ENCODE results near the gene STAT1.

The STAT1 gene

GRCh38 chr2:191020742-191021381 lies 6.9 kb upstream of the STAT1 start:
- H3K27ac Mint-ChIP-seq: no peak overlapping the region

GRCh38 chr2:191020221-191020741 lies 6.3 kb upstream of the STAT1 start:
- peaks cover 2 to 3% of the 10 kb centered on the region in 2 donors for H3K9me3 Mint-ChIP-seq
- H3K4me1 Mint-ChIP-seq: peaks cover 2 to 3% of the 10 kb centered on the region in 2 donors
- no peaks in the 10 kb centered on the region for H3K27me3 Mint-ChIP-seq
- H3K27ac Mint-ChIP-seq: no peak overlapping the region
- ATAC-seq (replicated peaks): peak; percentile 82 to 91
- DNase-seq: peak; percentile 93
- no peaks in the 10 kb centered on the region for H3K36me3 Mint-ChIP-seq
- no peak overlapping the region for H3K4me3 Mint-ChIP-seq

More at GRCh38 chr2:191020742-191021381, 6.9 kb upstream of the STAT1 start:
- no peaks in the 10 kb centered on the region for H3K36me3 Mint-ChIP-seq
- H3K9me3 Mint-ChIP-seq: peaks cover under 1% of the 10 kb centered on the region in 2 donors
- peaks cover 3 to 9% of the 10 kb centered on the region in 2 donors for H3K4me1 Mint-ChIP-seq
- peak; percentile 35 for DNase-seq
- no peak overlapping the region for H3K4me3 Mint-ChIP-seq
- peak; percentile 54 to 57 for ATAC-seq (replicated peaks)
- H3K27me3 Mint-ChIP-seq: no peaks in the 10 kb centered on the region

- Mint-ChIP-seq H3K27me3 (no peaks in the 10 kb centered on the region), H3K36me3 (no peaks in the 10 kb centered on the region), H3K27ac (no peak overlapping the region), H3K9me3 (peaks cover 2 to 3% of the 10 kb centered on the region in 2 donors), H3K4me1 (peaks cover 0 to 2% of the 10 kb centered on the region in 2 donors), H3K4me3 (no peak overlapping the region)
- no peak for DNase-seq
- no peak for ATAC-seq (replicated peaks)
Observed at GRCh38 chr2:191019376-191019775, 5.4 kb upstream of the STAT1 start.

GRCh38 chr2:191018643-191019119 lies 4.7 kb upstream of the STAT1 start:
- H3K9me3 Mint-ChIP-seq: peaks cover 2 to 3% of the 10 kb centered on the region in 2 donors
- no peak for DNase-seq
- no peak overlapping the region for H3K27ac Mint-ChIP-seq
- H3K4me1 Mint-ChIP-seq: peaks cover 0 to 2% of the 10 kb centered on the region in 2 donors
- no peak for ATAC-seq (replicated peaks)
- no peaks in the 10 kb centered on the region for H3K27me3 Mint-ChIP-seq
- H3K4me3 Mint-ChIP-seq: no peak overlapping the region
- no peaks in the 10 kb centered on the region for H3K36me3 Mint-ChIP-seq

GRCh38 chr2:191018048-191018447 lies 4.1 kb upstream of the STAT1 start:
- DNase-seq (no peak), ATAC-seq (replicated peaks) (no peak)
- Mint-ChIP-seq H3K4me3 (no peak overlapping the region), H3K27me3 (no peaks in the 10 kb centered on the region), H3K9me3 (peaks cover 2 to 3% of the 10 kb centered on the region in 2 donors), H3K36me3 (no peaks in the 10 kb centered on the region), H3K4me1 (peaks cover 0 to 2% of the 10 kb centered on the region in 2 donors), H3K27ac (no peak overlapping the region)

- Mint-ChIP-seq H3K36me3 (no peaks in the 10 kb centered on the region), H3K4me1 (peaks cover 0 to 5% of the 10 kb centered on the region in 2 donors), H3K27ac (no peak overlapping the region), H3K4me3 (no peak overlapping the region), H3K27me3 (no peaks in the 10 kb centered on the region), H3K9me3 (peaks cover 2 to 3% of the 10 kb centered on the region in 2 donors)
- ATAC-seq (replicated peaks): no peak
- DNase-seq: no peak
Observed at GRCh38 chr2:191015831-191016230, 1.9 kb upstream of the STAT1 start.

GRCh38 chr2:191015239-191015638 lies 1.3 kb upstream of the STAT1 start:
- DNase-seq (no peak), ATAC-seq (replicated peaks) (peak in 1 of 2 donors; percentile 17)
- Mint-ChIP-seq H3K36me3 (peaks cover under 1 to 1% of the 10 kb centered on the region in 2 donors), H3K27ac (no peak overlapping the region), H3K4me3 (no peak overlapping the region), H3K9me3 (peaks cover 2 to 3% of the 10 kb centered on the region in 2 donors), H3K27me3 (no peaks in the 10 kb centered on the region), H3K4me1 (peaks cover 1 to 7% of the 10 kb centered on the region in 2 donors)

- no peak overlapping the region for H3K4me3 Mint-ChIP-seq
Observed at GRCh38 chr2:191014653-191015020, 666 bp upstream of the STAT1 start.

GRCh38 chr2:191013682-191013931 lies 364 bp downstream of the STAT1 start:
- Mint-ChIP-seq H3K36me3 (peaks cover 5 to 8% of the 10 kb centered on the region in 2 donors), H3K27ac (no peak overlapping the region), H3K4me3 (no peak overlapping the region), H3K27me3 (no peaks in the 10 kb centered on the region), H3K4me1 (peaks cover 5 to 7% of the 10 kb centered on the region in 2 donors), H3K9me3 (peaks cover 2 to 3% of the 10 kb centered on the region in 2 donors)
- DNase-seq: peak; percentile 6
- ATAC-seq (replicated peaks): no peak

More at GRCh38 chr2:191014653-191015020, 666 bp upstream of the STAT1 start:
- H3K4me1 Mint-ChIP-seq: peaks cover 5 to 7% of the 10 kb centered on the region in 2 donors
- peaks cover 2 to 3% of the 10 kb centered on the region in 2 donors for H3K9me3 Mint-ChIP-seq
- no peaks in the 10 kb centered on the region for H3K27me3 Mint-ChIP-seq
- ATAC-seq (replicated peaks) (no peak), DNase-seq (no peak)
- no peak overlapping the region for H3K27ac Mint-ChIP-seq
- H3K36me3 Mint-ChIP-seq: peaks cover 4 to 6% of the 10 kb centered on the region in 2 donors

GRCh38 chr2:191012845-191013681 lies 908 bp downstream of the STAT1 start:
- Mint-ChIP-seq H3K36me3 (peaks cover 5 to 11% of the 10 kb centered on the region in 2 donors), H3K27me3 (no peaks in the 10 kb centered on the region), H3K9me3 (peaks cover 2 to 3% of the 10 kb centered on the region in 2 donors), H3K27ac (no peak overlapping the region), H3K4me1 (peaks cover 5% of the 10 kb centered on the region in 2 donors), H3K4me3 (no peak overlapping the region)
- ATAC-seq (replicated peaks) (peak; percentile 32 to 34), DNase-seq (no peak)

- H3K27ac Mint-ChIP-seq: no peak overlapping the region
- peaks cover 5 to 12% of the 10 kb centered on the region in 2 donors for H3K36me3 Mint-ChIP-seq
- H3K4me1 Mint-ChIP-seq: peaks cover 5% of the 10 kb centered on the region in 2 donors
- H3K4me3 Mint-ChIP-seq: no peak overlapping the region
- H3K9me3 Mint-ChIP-seq: peaks cover 2 to 3% of the 10 kb centered on the region in 2 donors
- H3K27me3 Mint-ChIP-seq: no peaks in the 10 kb centered on the region
- ATAC-seq (replicated peaks) (no peak), DNase-seq (no peak)
Observed at GRCh38 chr2:191012346-191012745, 1.6 kb downstream of the STAT1 start.

GRCh38 chr2:191010887-191011885 lies 2.8 kb downstream of the STAT1 start:
- Mint-ChIP-seq H3K36me3 (peaks cover 11 to 23% of the 10 kb centered on the region in 2 donors), H3K4me3 (no peak overlapping the region), H3K9me3 (peaks cover 2 to 3% of the 10 kb centered on the region in 2 donors), H3K27ac (no peak overlapping the region), H3K27me3 (no peaks in the 10 kb centered on the region), H3K4me1 (peaks cover 5 to 8% of the 10 kb centered on the region in 2 donors)
- DNase-seq: no peak
- ATAC-seq (replicated peaks): no peak

- Mint-ChIP-seq H3K4me3 (no peak overlapping the region), H3K9me3 (peaks cover 0 to 4% of the 10 kb centered on the region in 2 donors), H3K36me3 (peaks cover 15 to 34% of the 10 kb centered on the region in 2 donors), H3K4me1 (peaks cover 5 to 10% of the 10 kb centered on the region in 2 donors), H3K27ac (no peak overlapping the region), H3K27me3 (no peaks in the 10 kb centered on the region)
- no peak for ATAC-seq (replicated peaks)
- DNase-seq: no peak
Observed at GRCh38 chr2:191009541-191010374, 4.2 kb downstream of the STAT1 start.

All from stimulated activated naive B cell treated with anti-CD40 and anti-IgM and Interleukin-4, amounts not matched to agents 10 μg/mL and 1 μg/mL and 100 μg/mL, for 72 hours (primary cell).